DOHH2 (cell line): ENCODE data around the gene SHCBP1L.

Experiments used
- H3F3A ChIP-seq: fragments of 200-600 bp; sonication (generic), shearing (Covaris generic); 2 replicates; pipeline ENCODE4 v1.6.0; 2016; ENCODE audit warnings: antibody characterized with exemption, mild to moderate bottlenecking; ENCODE audit not compliant: control insufficient read depth, insufficient read depth
- H3K27ac ChIP-seq: fragments of 200-600 bp; sonication (generic); 2 replicates; pipeline ENCODE4 v1.5.1; 2014; ENCODE audit warnings: low read depth, mild to moderate bottlenecking, low read length, moderate library complexity
- H3K27me3 ChIP-seq: fragments of 200-600 bp; sonication (generic); 2 replicates; pipeline ENCODE4 v1.6.1; 2014; ENCODE audit warnings: mild to moderate bottlenecking, low read length, mixed read lengths; ENCODE audit not compliant: control insufficient read depth
- H3K36me3 ChIP-seq: fragments of 200-600 bp; sonication (generic); 2 replicates; pipeline ENCODE4 v1.6.1; 2014; ENCODE audit warnings: mild to moderate bottlenecking, low read length, moderate library complexity, mixed read lengths; ENCODE audit not compliant: control insufficient read depth
- H3K4me1 ChIP-seq: fragments of 200-600 bp; sonication (generic); 2 replicates; pipeline ENCODE4 v1.6.1; 2014; ENCODE audit warnings: mild to moderate bottlenecking, low read length, mixed read lengths; ENCODE audit not compliant: control insufficient read depth
- H3K4me2 ChIP-seq: fragments of 200-600 bp; sonication (generic); 2 replicates; pipeline ENCODE4 v1.6.0; 2014; ENCODE audit warnings: mild to moderate bottlenecking, low read length, moderate library complexity
- H3K4me3 ChIP-seq: fragments of 200-600 bp; sonication (generic); 2 replicates; pipeline ENCODE4 v1.5.1; 2014; ENCODE audit warnings: mild to moderate bottlenecking, low read length, mixed read lengths
- H3K79me2 ChIP-seq: fragments of 200-600 bp; sonication (generic); 2 replicates; pipeline ENCODE4 v1.6.1; 2014; ENCODE audit warnings: mild to moderate bottlenecking, low read length, mixed read lengths; ENCODE audit not compliant: control insufficient read depth
- H3K9me2 ChIP-seq: fragments of 200-600 bp; sonication (generic); replicated peaks from 2 replicates; pipeline ENCODE4 v1.6.1; 2014; ENCODE audit warnings: mild to moderate bottlenecking, low read length, mixed read lengths; ENCODE audit not compliant: control insufficient read depth
- H3K9me3 ChIP-seq: fragments of 200-600 bp; sonication (generic); 2 replicates; pipeline ENCODE4 v1.6.1; 2014; ENCODE audit warnings: antibody characterized with exemption, low read length, mixed read lengths; ENCODE audit not compliant: control insufficient read depth, insufficient read depth
- H4K20me1 ChIP-seq: fragments of 200-600 bp; sonication (generic); 2 replicates; pipeline ENCODE4 v1.6.0; 2014; ENCODE audit warnings: low read depth, mild to moderate bottlenecking, antibody characterized with exemption, low read length, moderate library complexity; ENCODE audit not compliant: control insufficient read depth, insufficient read depth
- CTCF ChIP-seq: fragments of 200-600 bp; sonication (generic); IDR thresholded peaks from one replicate; pipeline ENCODE4 v1.5.1; 2014; ENCODE audit warnings: antibody characterized with exemption, mild to moderate bottlenecking, low read depth, low read length; ENCODE audit not compliant: poor library complexity, severe bottlenecking
- EZH2phosphoT487 ChIP-seq: fragments of 200-600 bp; sonication (generic); IDR thresholded peaks from 2 replicates; pipeline ENCODE4 v1.6.1; 2017; ENCODE audit warnings: borderline replicate concordance, mild to moderate bottlenecking, antibody characterized with exemption, low read length, moderate library complexity, mixed read lengths

The SHCBP1L gene

DNA sequence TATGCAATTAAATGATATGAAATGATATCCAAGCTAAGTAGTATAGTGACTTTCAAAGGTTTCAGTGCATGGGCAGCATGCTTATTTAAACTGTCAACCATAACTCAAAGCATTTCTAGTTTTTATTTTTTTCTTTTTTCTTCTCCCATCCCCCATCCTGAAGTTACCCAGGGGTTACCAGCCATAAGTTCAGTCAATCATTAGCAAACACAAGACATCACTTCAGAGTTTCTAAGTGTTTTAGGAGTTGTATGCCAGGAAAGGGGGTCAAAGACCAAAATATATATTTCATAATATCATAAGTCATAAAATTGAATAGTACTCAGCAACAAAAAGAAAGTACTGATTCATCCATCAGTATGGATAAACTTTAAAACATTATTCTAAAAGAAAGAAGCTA lies 85.1 kb downstream of the SHCBP1L start:
- H3K4me2 ChIP-seq: no peak overlapping the region
- no peaks in the 10 kb centered on the region for H3K9me2 ChIP-seq
- no peak overlapping the region for H3K27ac ChIP-seq
- no peaks in the 10 kb centered on the region for H3K9me3 ChIP-seq
- peaks cover 3% of the 10 kb centered on the region; the same call in 1 of the 2 replicates for H4K20me1 ChIP-seq
- no peak overlapping the region for H3K4me3 ChIP-seq
- TF ChIP-seq CTCF (no peak), EZH2phosphoT487 (no peak)
- 0 out of 2 replicates have a peak, but pooled peaks cover 3% of the 10 kb centered on the region for H3F3A ChIP-seq
- H3K4me1 ChIP-seq: no peaks in the 10 kb centered on the region
- no peaks in the 10 kb centered on the region for H3K27me3 ChIP-seq
- peaks cover 99% of the 10 kb centered on the region for H3K36me3 ChIP-seq
- peaks cover 41% of the 10 kb centered on the region for H3K79me2 ChIP-seq

- Histone ChIP-seq H4K20me1 (no peaks in the 10 kb centered on the region), H3K9me3 (no peaks in the 10 kb centered on the region), H3K4me2 (no peak overlapping the region), H3F3A (peaks cover 7% of the 10 kb centered on the region; the same call in 1 of the 2 replicates), H3K79me2 (peaks cover 55% of the 10 kb centered on the region), H3K4me3 (no peak overlapping the region), H3K27ac (no peak overlapping the region), H3K9me2 (no peaks in the 10 kb centered on the region), H3K36me3 (peaks cover 99% of the 10 kb centered on the region), H3K4me1 (no peaks in the 10 kb centered on the region), H3K27me3 (no peaks in the 10 kb centered on the region)
- TF ChIP-seq CTCF (no peak), EZH2phosphoT487 (no peak)
Observed at GRCh38 chr1:182863940-182864339, 89.0 kb downstream of the SHCBP1L start.

- H3K9me3 ChIP-seq: no peaks in the 10 kb centered on the region
- H4K20me1 ChIP-seq: 0 out of 2 replicates have a peak, but pooled peaks cover under 1% of the 10 kb centered on the region
- H3K4me2 ChIP-seq: no peak overlapping the region
- H3K79me2 ChIP-seq: peaks cover 59% of the 10 kb centered on the region
- H3K4me1 ChIP-seq: no peaks in the 10 kb centered on the region
- H3K4me3 ChIP-seq: no peak overlapping the region
- H3K27me3 ChIP-seq: no peaks in the 10 kb centered on the region
- no peak overlapping the region for H3K27ac ChIP-seq
- TF ChIP-seq CTCF (no peak), EZH2phosphoT487 (no peak)
- H3K36me3 ChIP-seq: peaks cover 100% of the 10 kb centered on the region
- H3K9me2 ChIP-seq: no peaks in the 10 kb centered on the region
- H3F3A ChIP-seq: peaks cover 7% of the 10 kb centered on the region; the same call in 1 of the 2 replicates
Observed at GRCh38 chr1:182862827-182863226, 90.1 kb downstream of the SHCBP1L start.

DNA sequence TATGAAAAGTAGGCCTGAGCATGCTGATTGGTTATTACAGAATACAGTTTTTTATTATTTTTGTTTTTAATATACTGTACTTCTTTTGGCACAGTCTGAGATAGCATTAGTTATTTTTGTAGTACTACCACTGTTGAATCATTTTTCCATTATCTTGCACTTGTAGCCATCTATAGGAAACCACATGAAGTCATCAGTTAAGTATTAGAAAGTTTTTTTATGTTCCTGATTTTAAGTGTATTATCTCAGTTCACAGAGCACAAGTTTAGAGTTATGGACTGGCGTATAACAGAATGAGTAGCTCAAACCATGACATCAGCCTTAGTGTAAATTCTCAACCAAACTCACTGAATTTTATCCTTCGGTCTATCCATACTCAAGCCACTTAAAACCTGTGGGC lies 91.0 kb downstream of the SHCBP1L start:
- Histone ChIP-seq H3K4me1 (no peaks in the 10 kb centered on the region), H3K36me3 (peaks cover 100% of the 10 kb centered on the region), H3K9me3 (no peaks in the 10 kb centered on the region), H3K27me3 (no peaks in the 10 kb centered on the region), H3K4me2 (no peak overlapping the region), H4K20me1 (0 out of 2 replicates have a peak, but pooled peaks cover 3% of the 10 kb centered on the region), H3K4me3 (no peak overlapping the region), H3K79me2 (peaks cover 67% of the 10 kb centered on the region), H3F3A (peaks cover 11% of the 10 kb centered on the region; the same call in 1 of the 2 replicates), H3K27ac (no peak overlapping the region), H3K9me2 (no peaks in the 10 kb centered on the region)
- TF ChIP-seq EZH2phosphoT487 (no peak), CTCF (no peak)
